Cardiac muscle cell (in vitro differentiated cells and primary cell): ENCODE measurements around the gene MYCT1. TPM values are rescaled to one million over a fixed set of nuclear protein-coding genes. Genes with fewer than 3 reads are reported as not detected.

Source experiments
- DNase-seq, 2 donors: peaks; one replicate each; pipeline versions ENCODE4 v3.0.0 to v3.0.0-alpha.2; 2010 to 2017; ENCODE audit warnings: low read depth in 1 of 2, low spot score in 1 of 2
- H3K27ac ChIP-seq: fragments of 200-600 bp; sonication (generic); 2 replicates; pipeline ENCODE4 v1.5.1; 2016
- H3K27me3 ChIP-seq: fragments of 200-600 bp; sonication (generic); 2 replicates; pipeline ENCODE4 v1.6.0; 2016; ENCODE audit warnings: control low read depth
- H3K36me3 ChIP-seq: fragments of 200-600 bp; sonication (generic); 2 replicates; pipeline ENCODE4 v1.5.1; 2016; ENCODE audit warnings: control low read depth
- H3K4me1 ChIP-seq: fragments of 200-600 bp; sonication (generic); 2 replicates; pipeline ENCODE4 v1.8.1; 2017; ENCODE audit warnings: low read depth, mild to moderate bottlenecking, mixed run types
- H3K4me3 ChIP-seq: fragments of 200-600 bp; sonication (generic); 2 replicates; pipeline ENCODE4 v1.5.1; 2016; ENCODE audit warnings: mild to moderate bottlenecking
- H3K9me3 ChIP-seq: fragments of 200-600 bp; sonication (generic); 2 replicates; pipeline ENCODE4 v1.5.1; 2017; ENCODE audit warnings: low read depth, mild to moderate bottlenecking, control low read depth
- polyA plus RNA-seq: library from polyadenylated mRNA; unstranded; fragments of >200 nt; fragmentation: Nextera tagmentation; extraction: Ambion mirVana; gene quantifications from 2 replicates; pipeline ENCODE4 v1.2.1, GENCODE V29; 2016
- total RNA-seq: library from RNA; depleted of rRNA; stranded (reverse); fragments of >200 nt; gene quantifications from 2 replicates; pipeline ENCODE4 v1.2.3, GENCODE V29; 2016
- TF ChIP-seq, protein P1 (sequence below): IDR thresholded peaks from 2 replicates; pipeline ENCODE4 v1.5.1; 2012; ENCODE audit warnings: low read depth, mild to moderate bottlenecking, low read length

The MYCT1 gene
- total and polyA plus RNA-seq, 2 experiments from 2014 or later = 0.21 TPM; not detected in 1

GRCh38 chr6:152685819-152686218 lies 11.9 kb upstream of the MYCT1 start:
- Histone ChIP-seq H3K27me3 (no peaks in the 10 kb centered on the region), H3K36me3 (no peaks in the 10 kb centered on the region), H3K27ac (no peak overlapping the region), H3K9me3 (no peaks in the 10 kb centered on the region), H3K4me1 (no peaks in the 10 kb centered on the region), H3K4me3 (no peak overlapping the region)
- TF ChIP-seq, protein P1, sequence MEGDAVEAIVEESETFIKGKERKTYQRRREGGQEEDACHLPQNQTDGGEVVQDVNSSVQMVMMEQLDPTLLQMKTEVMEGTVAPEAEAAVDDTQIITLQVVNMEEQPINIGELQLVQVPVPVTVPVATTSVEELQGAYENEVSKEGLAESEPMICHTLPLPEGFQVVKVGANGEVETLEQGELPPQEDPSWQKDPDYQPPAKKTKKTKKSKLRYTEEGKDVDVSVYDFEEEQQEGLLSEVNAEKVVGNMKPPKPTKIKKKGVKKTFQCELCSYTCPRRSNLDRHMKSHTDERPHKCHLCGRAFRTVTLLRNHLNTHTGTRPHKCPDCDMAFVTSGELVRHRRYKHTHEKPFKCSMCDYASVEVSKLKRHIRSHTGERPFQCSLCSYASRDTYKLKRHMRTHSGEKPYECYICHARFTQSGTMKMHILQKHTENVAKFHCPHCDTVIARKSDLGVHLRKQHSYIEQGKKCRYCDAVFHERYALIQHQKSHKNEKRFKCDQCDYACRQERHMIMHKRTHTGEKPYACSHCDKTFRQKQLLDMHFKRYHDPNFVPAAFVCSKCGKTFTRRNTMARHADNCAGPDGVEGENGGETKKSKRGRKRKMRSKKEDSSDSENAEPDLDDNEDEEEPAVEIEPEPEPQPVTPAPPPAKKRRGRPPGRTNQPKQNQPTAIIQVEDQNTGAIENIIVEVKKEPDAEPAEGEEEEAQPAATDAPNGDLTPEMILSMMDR = no peak
- DNase-seq = no peak

- TF ChIP-seq, protein P1 = no peak
- Histone ChIP-seq H3K4me1 (no peaks in the 10 kb centered on the region), H3K9me3 (no peaks in the 10 kb centered on the region), H3K27me3 (no peaks in the 10 kb centered on the region), H3K4me3 (no peak overlapping the region), H3K36me3 (no peaks in the 10 kb centered on the region), H3K27ac (no peak overlapping the region)
- peak in 1 of 2 donors; percentile 23 for DNase-seq
These were observed 2.2 kb upstream of the MYCT1 start for GRCh38 chr6:152695372-152696045.

DNA sequence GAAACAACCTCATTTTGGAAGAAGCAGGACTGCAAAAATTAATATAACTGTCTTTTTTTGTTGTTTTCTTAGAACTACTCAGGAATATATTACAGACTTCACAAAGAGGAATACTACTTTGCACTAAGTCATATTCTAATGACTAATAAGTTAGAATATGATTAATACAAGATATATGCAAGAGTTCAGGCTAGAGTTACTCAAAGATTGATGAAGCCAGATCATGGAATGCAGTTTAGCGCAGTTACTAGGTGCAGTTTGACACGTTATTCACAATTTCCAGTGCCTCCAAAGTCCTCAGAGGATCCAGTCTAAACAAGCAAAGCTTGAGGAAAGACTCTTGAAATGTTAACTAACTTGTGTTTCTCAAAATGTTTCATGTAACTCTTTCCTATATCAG lies 1.2 kb upstream of the MYCT1 start:
- Histone ChIP-seq H3K4me3 (no peak overlapping the region), H3K9me3 (no peaks in the 10 kb centered on the region), H3K36me3 (no peaks in the 10 kb centered on the region), H3K4me1 (no peaks in the 10 kb centered on the region), H3K27ac (no peak overlapping the region), H3K27me3 (no peaks in the 10 kb centered on the region)
- TF ChIP-seq, protein P1 = no peak
- DNase-seq = peak in 1 of 2 donors; percentile 80

- DNase-seq = no peak
- Histone ChIP-seq H3K4me1 (no peaks in the 10 kb centered on the region), H3K27ac (no peak overlapping the region), H3K27me3 (no peaks in the 10 kb centered on the region), H3K4me3 (no peak overlapping the region), H3K36me3 (no peaks in the 10 kb centered on the region), H3K9me3 (no peaks in the 10 kb centered on the region)
- TF ChIP-seq, protein P1 = no peak
These were observed 995 bp downstream of the MYCT1 start for GRCh38 chr6:152698692-152699091.

DNA sequence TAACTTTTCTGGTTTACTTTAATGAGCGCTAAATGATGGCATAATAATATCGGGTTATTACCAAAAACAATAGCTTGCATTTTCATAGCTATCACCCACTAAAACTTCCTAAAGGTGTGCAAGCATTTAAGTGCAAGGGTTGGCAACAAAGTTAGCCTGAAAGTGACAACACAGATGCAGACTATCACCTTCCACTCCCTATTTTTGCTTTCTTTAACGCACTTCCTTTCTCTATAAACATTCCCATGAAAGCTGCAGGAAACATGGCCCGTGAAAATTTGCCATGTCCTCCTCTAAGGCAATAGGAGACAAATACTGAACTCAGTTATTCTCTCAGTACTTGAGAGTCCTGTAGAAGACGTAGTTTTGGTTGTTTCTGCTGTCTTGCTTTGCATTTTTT lies 2.7 kb downstream of the MYCT1 start:
- no peaks in the 10 kb centered on the region for H3K4me1 ChIP-seq
- H3K27ac ChIP-seq = no peak overlapping the region
- no peak for DNase-seq
- H3K4me3 ChIP-seq = no peak overlapping the region
- TF ChIP-seq, protein P1 = no peak
- H3K27me3 ChIP-seq = no peaks in the 10 kb centered on the region
- H3K9me3 ChIP-seq = no peaks in the 10 kb centered on the region
- H3K36me3 ChIP-seq = no peaks in the 10 kb centered on the region
